Measurements from ENCODE around the gene TPK1.

Gene TPK1

DNA sequence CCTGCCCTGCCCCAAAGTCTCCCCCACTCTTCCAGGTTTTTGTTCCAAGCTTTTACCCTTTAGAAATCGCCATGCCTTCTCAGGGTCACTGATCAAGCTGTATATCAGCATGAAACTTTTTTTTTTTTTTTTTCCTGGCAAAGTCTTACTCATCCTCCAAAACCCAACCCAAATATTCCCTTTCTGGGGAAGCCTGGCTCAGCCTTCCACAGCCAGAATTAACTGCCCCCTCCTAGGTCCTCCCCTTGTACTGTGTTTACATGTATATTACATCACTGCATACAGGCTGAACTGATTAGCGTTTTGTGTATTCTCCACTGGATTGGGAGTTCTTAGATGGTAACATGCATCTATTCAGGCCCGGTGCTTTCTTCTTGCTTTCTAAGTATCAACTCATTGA lies 427.7 kb downstream of the TPK1 start:
- TF ChIP-seq, protein P1, sequence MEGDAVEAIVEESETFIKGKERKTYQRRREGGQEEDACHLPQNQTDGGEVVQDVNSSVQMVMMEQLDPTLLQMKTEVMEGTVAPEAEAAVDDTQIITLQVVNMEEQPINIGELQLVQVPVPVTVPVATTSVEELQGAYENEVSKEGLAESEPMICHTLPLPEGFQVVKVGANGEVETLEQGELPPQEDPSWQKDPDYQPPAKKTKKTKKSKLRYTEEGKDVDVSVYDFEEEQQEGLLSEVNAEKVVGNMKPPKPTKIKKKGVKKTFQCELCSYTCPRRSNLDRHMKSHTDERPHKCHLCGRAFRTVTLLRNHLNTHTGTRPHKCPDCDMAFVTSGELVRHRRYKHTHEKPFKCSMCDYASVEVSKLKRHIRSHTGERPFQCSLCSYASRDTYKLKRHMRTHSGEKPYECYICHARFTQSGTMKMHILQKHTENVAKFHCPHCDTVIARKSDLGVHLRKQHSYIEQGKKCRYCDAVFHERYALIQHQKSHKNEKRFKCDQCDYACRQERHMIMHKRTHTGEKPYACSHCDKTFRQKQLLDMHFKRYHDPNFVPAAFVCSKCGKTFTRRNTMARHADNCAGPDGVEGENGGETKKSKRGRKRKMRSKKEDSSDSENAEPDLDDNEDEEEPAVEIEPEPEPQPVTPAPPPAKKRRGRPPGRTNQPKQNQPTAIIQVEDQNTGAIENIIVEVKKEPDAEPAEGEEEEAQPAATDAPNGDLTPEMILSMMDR (IDR thresholded peaks at IDR 0.05; ENCODE audit: extremely low read depth, insufficient read depth, missing control alignments): no peak
- DNase-seq (ENCODE audit: low spot score): no peak
- in situ Hi-C loops (cut with MboI; ENCODE audit: low pct_unique_long_range_greater_than_20kb, low sequenced_read_pairs, unreplicated experiment): no loop called here

- DNase-seq (ENCODE audit: low spot score): no peak
- TF ChIP-seq, protein P1 (IDR thresholded peaks at IDR 0.05; ENCODE audit: extremely low read depth, insufficient read depth, missing control alignments): no peak
- in situ Hi-C loops (cut with MboI; ENCODE audit: low pct_unique_long_range_greater_than_20kb, low sequenced_read_pairs, unreplicated experiment): no loop called here
These were observed 428.5 kb downstream of the TPK1 start for GRCh38 chr7:144407266-144407931.

DNA sequence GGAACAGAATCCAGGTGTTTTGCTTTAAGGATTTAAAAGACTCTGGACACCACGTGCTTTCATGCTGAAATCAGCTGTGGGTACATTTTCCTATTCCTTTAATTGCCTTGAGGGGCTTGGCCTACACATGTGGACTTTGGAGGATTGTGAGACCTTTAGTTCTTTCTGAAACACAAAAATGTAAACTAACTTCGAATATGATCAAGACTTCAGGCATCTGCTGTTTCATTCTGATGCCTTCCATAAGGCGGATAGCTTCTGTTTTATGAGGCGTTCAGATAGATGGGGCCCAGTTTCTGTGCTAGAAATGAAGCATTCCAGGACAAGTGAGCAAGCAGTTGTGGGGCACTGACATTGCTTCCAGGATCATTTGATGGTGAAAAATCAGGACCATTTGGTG lies 430.9 kb downstream of the TPK1 start:
- DNase-seq (ENCODE audit: low spot score): no peak
- TF ChIP-seq, protein P1 (IDR thresholded peaks at IDR 0.05; ENCODE audit: extremely low read depth, insufficient read depth, missing control alignments): no peak
- in situ Hi-C loops (cut with MboI; ENCODE audit: low pct_unique_long_range_greater_than_20kb, low sequenced_read_pairs, unreplicated experiment): no loop called here

- in situ Hi-C loops (cut with MboI; ENCODE audit: low pct_unique_long_range_greater_than_20kb, low sequenced_read_pairs, unreplicated experiment): no loop called here
- no peak for DNase-seq (ENCODE audit: low spot score)
- TF ChIP-seq, protein P1 (IDR thresholded peaks at IDR 0.05; ENCODE audit: extremely low read depth, insufficient read depth, missing control alignments): no peak
These were observed 432.2 kb downstream of the TPK1 start, which contains the start of gene NOBOX for GRCh38 chr7:144403649-144404061. TSS of gene NOBOX (minus strand) at chr7:144403693.

DNA sequence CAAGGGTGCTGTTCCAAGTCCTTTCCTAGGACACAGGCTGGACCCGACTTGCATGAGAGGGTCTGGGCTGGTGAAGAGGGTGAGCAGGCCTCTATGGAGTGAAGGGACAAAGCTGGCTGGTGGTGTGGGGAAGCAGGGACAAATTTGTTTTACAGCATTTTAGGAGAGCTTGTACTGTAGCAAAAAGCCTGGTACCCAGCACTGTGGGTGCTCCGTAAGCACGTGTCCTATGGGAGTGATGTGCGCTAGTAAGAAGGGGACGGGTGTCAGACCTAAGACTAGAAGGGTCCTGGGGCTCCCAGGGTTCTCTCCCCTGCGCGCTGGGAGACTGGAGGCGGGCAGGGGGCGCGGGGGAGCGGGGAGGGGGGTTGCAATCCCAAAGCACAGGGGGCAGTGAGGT lies 432.8 kb downstream of the TPK1 start:
- no peak for DNase-seq (ENCODE audit: low spot score)
- TF ChIP-seq, protein P1 (IDR thresholded peaks at IDR 0.05; ENCODE audit: extremely low read depth, insufficient read depth, missing control alignments): no peak
- in situ Hi-C loops (cut with MboI; ENCODE audit: low pct_unique_long_range_greater_than_20kb, low sequenced_read_pairs, unreplicated experiment): no loop called here
